ENCODE data around the gene MOSMO. TPM values are rescaled to one million over a fixed set of nuclear protein-coding genes. Genes with fewer than 3 reads are reported as not detected.

The MOSMO gene
- polyA plus RNA-seq, 3 donors, result 0.95 to 9.1 (median 2.5) TPM

DNA sequence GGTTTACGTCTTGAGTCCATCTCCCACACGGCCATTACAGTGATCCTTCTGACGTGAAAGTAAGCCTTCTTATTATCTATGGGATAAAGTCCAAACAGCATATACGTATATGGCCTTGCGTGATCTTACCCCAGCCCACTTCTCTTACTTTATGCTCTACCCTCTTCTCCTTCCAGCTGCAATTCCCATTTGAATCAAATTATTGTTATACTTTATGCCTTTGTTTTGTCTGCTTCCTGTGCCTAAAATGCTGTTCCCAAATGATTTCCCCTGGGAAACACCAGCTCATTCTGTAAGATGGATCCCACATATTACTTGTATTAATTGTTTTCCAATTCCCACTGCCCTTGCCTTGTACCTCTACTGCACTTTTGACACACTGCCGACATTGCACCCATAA is 43.6 kb upstream of the MOSMO start:
- no peak overlapping the region for H3K4me2 ChIP-seq (replicated peaks; ENCODE audit: extremely low read depth, low read length, poor library complexity, severe bottlenecking)
- no peaks in the 10 kb centered on the region for H3K4me1 Mint-ChIP-seq
- no peak overlapping the region for H3K4me3 ChIP-seq (replicated peaks in 1 of 3; ENCODE audit: low read depth in 2 of 3, low read length in 3 of 3)
- TF ChIP-seq, protein P1, sequence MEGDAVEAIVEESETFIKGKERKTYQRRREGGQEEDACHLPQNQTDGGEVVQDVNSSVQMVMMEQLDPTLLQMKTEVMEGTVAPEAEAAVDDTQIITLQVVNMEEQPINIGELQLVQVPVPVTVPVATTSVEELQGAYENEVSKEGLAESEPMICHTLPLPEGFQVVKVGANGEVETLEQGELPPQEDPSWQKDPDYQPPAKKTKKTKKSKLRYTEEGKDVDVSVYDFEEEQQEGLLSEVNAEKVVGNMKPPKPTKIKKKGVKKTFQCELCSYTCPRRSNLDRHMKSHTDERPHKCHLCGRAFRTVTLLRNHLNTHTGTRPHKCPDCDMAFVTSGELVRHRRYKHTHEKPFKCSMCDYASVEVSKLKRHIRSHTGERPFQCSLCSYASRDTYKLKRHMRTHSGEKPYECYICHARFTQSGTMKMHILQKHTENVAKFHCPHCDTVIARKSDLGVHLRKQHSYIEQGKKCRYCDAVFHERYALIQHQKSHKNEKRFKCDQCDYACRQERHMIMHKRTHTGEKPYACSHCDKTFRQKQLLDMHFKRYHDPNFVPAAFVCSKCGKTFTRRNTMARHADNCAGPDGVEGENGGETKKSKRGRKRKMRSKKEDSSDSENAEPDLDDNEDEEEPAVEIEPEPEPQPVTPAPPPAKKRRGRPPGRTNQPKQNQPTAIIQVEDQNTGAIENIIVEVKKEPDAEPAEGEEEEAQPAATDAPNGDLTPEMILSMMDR (IDR thresholded peaks at IDR 0.05), result no peak
- H3K36me3 Mint-ChIP-seq, result peaks cover 81 to 93% of the 10 kb centered on the region in 2 donors
- no peak overlapping the region for H3K4me3 Mint-ChIP-seq
- H2AFZ ChIP-seq (ENCODE audit: insufficient read depth, low read depth, low read length, poor library complexity, severe bottlenecking), result no peak overlapping the region
- WGBS (ENCODE audit: insufficient coverage), result 100% methylated on average over 4 of the region's 6 CpGs
- no peak for DNase-seq
- H3K27me3 ChIP-seq (ENCODE audit: control insufficient read depth in 2 of 2, insufficient read depth in 2 of 2, low read length in 2 of 2), result no peaks in the 10 kb centered on the region
- H3K27me3 Mint-ChIP-seq (ENCODE audit: low read depth in 3 of 3), result no peaks in the 10 kb centered on the region
- no peak overlapping the region for H3K27ac Mint-ChIP-seq
- H3K4me1 ChIP-seq (ENCODE audit: control insufficient read depth in 1 of 2, insufficient read depth in 2 of 2, low read length in 2 of 2), result no peaks in the 10 kb centered on the region
- no peaks in the 10 kb centered on the region for H3K9me3 ChIP-seq (replicated peaks in 1 of 2; ENCODE audit: control insufficient read depth in 1 of 2, insufficient read depth in 1 of 2, low read length in 2 of 2)
- intact Hi-C loops (cut with micrococcal nuclease), result no loop called here
- H3K79me2 ChIP-seq (ENCODE audit: insufficient read depth, low read length), result peaks cover 5% of the 10 kb centered on the region
- H3K36me3 ChIP-seq (replicated peaks in 1 of 2; ENCODE audit: control insufficient read depth in 1 of 2, insufficient read depth in 2 of 2, low read length in 2 of 2), result peaks cover 95 to 98% of the 10 kb centered on the region in 2 donors
- no peak overlapping the region for H3K27ac ChIP-seq (ENCODE audit: low read depth in 1 of 2, low read length in 2 of 2)
- H3K9me3 Mint-ChIP-seq, result no peaks in the 10 kb centered on the region
- H3K9ac ChIP-seq (ENCODE audit: insufficient read depth, low read length, poor library complexity, severe bottlenecking), result no peak overlapping the region
- peaks cover 16% of the 10 kb centered on the region for H4K20me1 ChIP-seq (ENCODE audit: insufficient read depth, low read length)

DNA sequence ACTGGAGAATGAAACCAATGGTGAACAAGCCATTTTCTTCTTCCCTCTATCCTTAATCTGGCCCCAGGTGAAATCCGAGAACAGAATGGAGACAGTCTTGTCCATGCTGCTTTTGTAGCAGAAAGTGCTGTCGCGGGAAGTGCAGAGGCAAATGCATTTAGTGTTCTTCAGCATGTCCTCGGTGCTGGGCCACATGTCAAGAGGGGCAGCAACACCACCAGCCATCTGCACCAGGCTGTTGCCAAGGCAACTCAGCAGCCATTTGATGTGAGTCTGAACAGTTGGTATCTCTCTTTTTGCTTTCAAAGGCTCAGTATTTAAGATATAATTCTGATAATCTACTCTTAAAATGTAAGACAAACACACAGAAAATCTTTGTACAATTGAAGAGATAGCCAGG is 36.1 kb upstream of the MOSMO start:
- H2AFZ ChIP-seq (ENCODE audit: insufficient read depth, low read depth, low read length, poor library complexity, severe bottlenecking), result no peak overlapping the region
- Mint-ChIP-seq H3K4me1 (no peaks in the 10 kb centered on the region), H3K9me3 (no peaks in the 10 kb centered on the region), H3K27ac (peak overlapping the region in 2 of 7 donors; percentile 12 to 47), H3K27me3 (ENCODE audit: low read depth in 3 of 3) (no peaks in the 10 kb centered on the region), H3K4me3 (no peak overlapping the region), H3K36me3 (peaks cover 57 to 60% of the 10 kb centered on the region in 2 donors)
- DNase-seq, result no peak
- H3K27ac ChIP-seq (ENCODE audit: low read depth in 1 of 2, low read length in 2 of 2), result no peak overlapping the region
- WGBS (ENCODE audit: insufficient coverage), result 100% methylated on average over 3 of the region's 4 CpGs
- no peaks in the 10 kb centered on the region for H3K9me3 ChIP-seq (replicated peaks in 1 of 2; ENCODE audit: control insufficient read depth in 1 of 2, insufficient read depth in 1 of 2, low read length in 2 of 2)
- no peaks in the 10 kb centered on the region for H3K27me3 ChIP-seq (ENCODE audit: control insufficient read depth in 2 of 2, insufficient read depth in 2 of 2, low read length in 2 of 2)
- H3K9ac ChIP-seq (ENCODE audit: insufficient read depth, low read length, poor library complexity, severe bottlenecking), result no peak overlapping the region
- H3K4me2 ChIP-seq (replicated peaks; ENCODE audit: extremely low read depth, low read length, poor library complexity, severe bottlenecking), result no peak overlapping the region
- no peak overlapping the region for H3K4me3 ChIP-seq (replicated peaks in 1 of 3; ENCODE audit: low read depth in 2 of 3, low read length in 3 of 3)
- intact Hi-C loops (cut with micrococcal nuclease), result no loop called here
- TF ChIP-seq, protein P1 (IDR thresholded peaks at IDR 0.05), result no peak
- H3K79me2 ChIP-seq (ENCODE audit: insufficient read depth, low read length), result no peaks in the 10 kb centered on the region
- no peaks in the 10 kb centered on the region for H3K4me1 ChIP-seq (ENCODE audit: control insufficient read depth in 1 of 2, insufficient read depth in 2 of 2, low read length in 2 of 2)
- peaks cover 20% of the 10 kb centered on the region for H4K20me1 ChIP-seq (ENCODE audit: insufficient read depth, low read length)
- H3K36me3 ChIP-seq (replicated peaks in 1 of 2; ENCODE audit: control insufficient read depth in 1 of 2, insufficient read depth in 2 of 2, low read length in 2 of 2), result peaks cover 97 to 100% of the 10 kb centered on the region in 2 donors

Measured in CD14-positive monocyte (primary cell).